Esophagus squamous epithelium (tissue), 4 donors: ENCODE results near the gene MAPRE2.

Source experiments
- CTCF ChIP-seq, 6 experiments: fragments of 450-650 bp in 4 of 6; fragments of 200-600 bp in 2 of 6; sonication (generic) in 2 of 6; IDR thresholded peaks; one replicate each; pipeline ENCODE4 v1.5.1; 2016 to 2019; ENCODE audit warnings: antibody characterized with exemption in 6 of 6, mild to moderate bottlenecking in 4 of 6, moderate library complexity in 4 of 6
- POLR2A ChIP-seq, 4 donors: fragments of 450-650 bp; IDR thresholded peaks; one replicate each; pipeline ENCODE4 v1.6.1; 2017; ENCODE audit warnings: antibody characterized with exemption in 4 of 4, mild to moderate bottlenecking in 4 of 4, moderate library complexity in 3 of 4

- no peak for TF ChIP-seq CTCF (IDR thresholded peaks at IDR 0.05)
- no peak for TF ChIP-seq POLR2A (IDR thresholded peaks at IDR 0.05)
Measured at GRCh38 chr18:35104391-35105051, 63.3 kb downstream of the MAPRE2 start.
